K562 (cell line): Measurements from ENCODE around the gene RHNO1. TPM values are rescaled to one million over a fixed set of nuclear protein-coding genes. Genes with fewer than 3 reads are reported as not detected.

Experiments used
- ATAC-seq: fragments of 200-7000 bp; cut with Tn5 transposase; 3 replicates; pipeline ENCODE4 v1.9.1; 2020; ENCODE audit warnings: moderate library complexity
- BruUV-seq: library from RNA; stranded (reverse); fragments of 400-500 nt; replicated peaks from 2 replicates; lab custom pipeline; 2021; lab: Mats Ljungman, UMichigan
- CTCF ChIA-PET: fragments of 300-600 bp; formaldehyde crosslinking; extraction: SDS; loops from one replicate; lab custom pipeline; 2021; ENCODE audit warnings: low intra/inter-chr PET ratio; lab: Yijun Ruan, JAX
- POLR2A ChIA-PET: fragments of 300-600, 350-650 bp; sonication (Branson Sonifier 250); formaldehyde crosslinking; extraction: SDS; loops from one replicate; lab custom pipeline; 2021; ENCODE audit warnings: antibody characterized with exemption, inconsistent platforms; lab: Yijun Ruan, JAX
- DNase-seq, 4 experiments: peaks; one replicate each; pipeline versions ENCODE4 v3.0.0 to v3.0.0-alpha.2; 2011 to 2018; ENCODE audit warnings: low spot score in 3 of 4, mixed read lengths in 3 of 4; ENCODE audit errors: extremely low read depth in 1 of 4
- FAIRE-seq: peaks from 2 replicates; lab custom pipeline; 2011; peaks lifted over from hg19 to GRCh38; lab: Jason Lieb, UNC
- H2AFZ ChIP-seq: 2 replicates; pipeline ENCODE4 v1.6.0; 2011; ENCODE audit warnings: low read depth, low read length, control low read depth, inconsistent platforms
- H3K27ac ChIP-seq: fragments of 200-600 bp; 3 replicates; pipeline ENCODE4 v1.8.0; 2011; ENCODE audit warnings: low read depth, mild to moderate bottlenecking, control low read depth, inconsistent platforms, low read length, moderate library complexity, mixed read lengths; ENCODE audit errors: extremely low read depth
- H3K27me3 ChIP-seq, 2 experiments: fragments of 300-600 bp in 1 of 2; 2 replicates in 1 of 2; 3 replicates in 1 of 2; pipeline versions ENCODE4 v1.6.0 to v1.8.0; 2011; ENCODE audit warnings: inconsistent platforms in 2 of 2, low read length in 2 of 2, mild to moderate bottlenecking in 1 of 2, mixed read lengths in 1 of 2, moderate library complexity in 1 of 2; ENCODE audit not compliant: control insufficient read depth in 2 of 2, insufficient read depth in 2 of 2
- H3K36me3 ChIP-seq: fragments of 300-600 bp; 3 replicates; pipeline ENCODE4 v1.8.0; 2011; ENCODE audit warnings: mild to moderate bottlenecking, low read length, inconsistent platforms; ENCODE audit not compliant: control insufficient read depth, insufficient read depth
- H3K4me1 ChIP-seq, 2 experiments: fragments of 200-600 bp in 1 of 2; replicated peaks in 1 of 2; 2 replicates in 1 of 2; 3 replicates in 1 of 2; pipeline versions ENCODE4 v1.5.1 to v1.8.0; 2011; ENCODE audit warnings: inconsistent platforms in 2 of 2, low read length in 2 of 2, mild to moderate bottlenecking in 1 of 2, mixed read lengths in 1 of 2, moderate library complexity in 1 of 2; ENCODE audit not compliant: control insufficient read depth in 2 of 2, insufficient read depth in 2 of 2
- H3K4me2 ChIP-seq: 2 replicates; pipeline ENCODE4 v1.6.1; 2011; ENCODE audit warnings: low read length, control low read depth, inconsistent platforms, mixed read lengths; ENCODE audit not compliant: insufficient read depth
- H3K4me3 ChIP-seq: fragments of 200-600 bp; sonication (generic), shearing (Covaris generic); 2 replicates; pipeline ENCODE4 v1.5.1; 2016; ENCODE audit warnings: control low read depth, inconsistent platforms
- H3K79me2 ChIP-seq: fragments of 200-600 bp; 3 replicates; pipeline ENCODE4 v1.8.0; 2011; ENCODE audit warnings: low read length, inconsistent platforms; ENCODE audit not compliant: control insufficient read depth, insufficient read depth
- H3K9ac ChIP-seq, 2 experiments: 2 replicates each; pipeline versions ENCODE4 v1.6.0 to v1.6.1; 2011; ENCODE audit warnings: low read depth in 2 of 2, low read length in 2 of 2, control low read depth in 1 of 2, inconsistent platforms in 1 of 2, mild to moderate bottlenecking in 1 of 2, mixed read lengths in 1 of 2; ENCODE audit not compliant: insufficient read depth in 1 of 2
- H3K9me1 ChIP-seq: one replicate; pipeline ENCODE4 v1.6.0; 2011; ENCODE audit warnings: inconsistent platforms, mild to moderate bottlenecking, low read length, moderate library complexity; ENCODE audit not compliant: control insufficient read depth, insufficient read depth
- H3K9me3 ChIP-seq: replicated peaks from 2 replicates; pipeline ENCODE4 v1.5.1; 2011; ENCODE audit warnings: low read depth, low read length, inconsistent platforms; ENCODE audit not compliant: control insufficient read depth, insufficient read depth
- H4K20me1 ChIP-seq: replicated peaks from 2 replicates; pipeline ENCODE4 v1.6.1; 2011; ENCODE audit warnings: low read length, inconsistent platforms, mixed read lengths; ENCODE audit not compliant: control insufficient read depth, insufficient read depth
- BHLHE40 ChIP-seq: IDR thresholded peaks from 2 replicates; pipeline ENCODE4 v1.6.1; 2011; ENCODE audit warnings: low read length, improper control_type of control experiment
- BRCA1 ChIP-seq, 2 experiments: fragments of 450-650 bp in 1 of 2; sonication (generic) in 1 of 2; formaldehyde crosslinking in 1 of 2; IDR thresholded peaks; 2 replicates each; pipeline versions ENCODE4 v1.5.0 to v1.6.1; 2017 to 2020; ENCODE audit warnings: mild to moderate bottlenecking in 1 of 2, missing genetic modification reagents in 1 of 2
- HDAC3 ChIP-seq: fragments of 450-650 bp; IDR thresholded peaks from 2 replicates; pipeline ENCODE4 v1.6.1; 2018; ENCODE audit warnings: borderline replicate concordance, mild to moderate bottlenecking, moderate library complexity; ENCODE audit not compliant: partially characterized antibody
- MAFF ChIP-seq: IDR thresholded peaks from 2 replicates; pipeline ENCODE4 v1.6.1; 2012; ENCODE audit warnings: low read length, improper control_type of control experiment
- MLX ChIP-seq, 2 experiments: fragments of 450-650 bp in 1 of 2; sonication (generic) in 1 of 2; formaldehyde crosslinking; conservative IDR thresholded peaks; 2 replicates each; pipeline versions ENCODE4 v1.4.0 to v1.8.1; 2020 to 2022; ENCODE audit warnings: mild to moderate bottlenecking in 1 of 2, missing genetic modification reagents in 1 of 2
- NKRF ChIP-seq: fragments of 450-650 bp; IDR thresholded peaks from 2 replicates; pipeline ENCODE4 v1.6.1; 2016; ENCODE audit warnings: borderline replicate concordance
- PRDM10 ChIP-seq: fragments of 450-650 bp; IDR thresholded peaks from 2 replicates; pipeline ENCODE4 v1.6.1; 2018; ENCODE audit not compliant: partially characterized antibody
- RCOR1 ChIP-seq, 2 experiments: IDR thresholded peaks; 2 replicates each; pipeline ENCODE4 v1.6.1; 2012; ENCODE audit warnings: low read depth in 2 of 2, low read length in 2 of 2, borderline replicate concordance in 1 of 2, improper control_type of control experiment in 1 of 2
- SP1 ChIP-seq: sonication (generic); formaldehyde crosslinking; IDR thresholded peaks from 2 replicates; pipeline ENCODE4 v1.8.1; 2022; ENCODE audit warnings: mild to moderate bottlenecking, missing genetic modification reagents
- SUPT5H ChIP-seq: fragments of 450-650 bp; IDR thresholded peaks from 2 replicates; pipeline ENCODE4 v1.6.1; 2016
- TBP ChIP-seq: optimal IDR thresholded peaks from 2 replicates; pipeline ENCODE3; 2011; ENCODE audit warnings: low read depth, low read length, improper control_type of control experiment
- TCF7 ChIP-seq: sonication (generic); IDR thresholded peaks from 2 replicates; pipeline ENCODE4 v1.6.1; 2016; ENCODE audit warnings: antibody characterized with exemption, borderline replicate concordance
- ZNF174 ChIP-seq: fragments of 250-450 bp; sonication (Bioruptor Pico); IDR thresholded peaks from 2 replicates; pipeline ENCODE4 v1.4.0; 2020; ENCODE audit warnings: mild to moderate bottlenecking
- WGBS: fragments of 100-300 bp; shearing (Covaris generic); methylation state at CpG from one replicate; pipeline ENCODE4 v1.1.6; 2016; ENCODE audit warnings: low coverage, mixed read lengths; ENCODE audit not compliant: insufficient coverage; ENCODE audit errors: missing lambda C conversion rate; 5-methylcytosine and 5-hydroxymethylcytosine counted together
- in situ Hi-C: fragments of 300-500 bp; cut with MboI; formaldehyde crosslinking; loops from 4 replicates; pipeline ENCODE4 v1.15.0; 2018; ENCODE audit warnings: inconsistent platforms, mixed read lengths
- intact Hi-C: fragments of 100-400 bp; cut with micrococcal nuclease; formaldehyde crosslinking; loops from 2 replicates; pipeline ENCODE4 v1.14.2; 2022
- polyA plus RNA-seq, 8 experiments: library from polyadenylated mRNA; depleted of rRNA in 4 of 8; stranded (reverse) in 5 of 8; unstranded in 3 of 8; fragments of >200 nt; fragmentation: Nextera tagmentation in 2 of 8; fragmentation: Illumina TruSeq in 1 of 8; extraction: Ambion mirVana in 2 of 8; extraction: Trizol in 1 of 8; gene quantifications; 2 replicates each; pipeline versions ENCODE4 v1.2.1 to v1.2.3, GENCODE V29; 2011 to 2014; ENCODE audit warnings: inconsistent platforms in 1 of 8, missing spikeins in 1 of 8
- total RNA-seq, 7 experiments: library from RNA; depleted of rRNA in 6 of 7; stranded (reverse); fragments of >200 nt in 6 of 7; fragmentation: Illumina TruSeq in 2 of 7; extraction: Trizol in 2 of 7; gene quantifications; 2 replicates each; pipeline versions ENCODE4 v1.2.1 to v1.2.3, GENCODE V29; 2011 to 2021; ENCODE audit warnings: low replicate concordance in 1 of 7

The RHNO1 gene
- total and polyA plus RNA-seq, 9 of the 15 experiments (the other 6 are each of a cell fraction or from before 2014, with no cell fraction given), result 20.8 to 62.7 (median 28.8) TPM

GRCh38 chr12:2890001-2890387 lies 13.0 kb downstream of the RHNO1 start (continued):
- TF ChIP-seq BRCA1 (IDR thresholded peaks at IDR 0.05) (no peak), BRCA1 (CRISPR knock-in tag; IDR thresholded peaks at IDR 0.05) (no peak), HDAC3 (no peak), ZNF174 (CRISPR knock-in tag) (no peak), TCF7 (no peak)

DNA sequence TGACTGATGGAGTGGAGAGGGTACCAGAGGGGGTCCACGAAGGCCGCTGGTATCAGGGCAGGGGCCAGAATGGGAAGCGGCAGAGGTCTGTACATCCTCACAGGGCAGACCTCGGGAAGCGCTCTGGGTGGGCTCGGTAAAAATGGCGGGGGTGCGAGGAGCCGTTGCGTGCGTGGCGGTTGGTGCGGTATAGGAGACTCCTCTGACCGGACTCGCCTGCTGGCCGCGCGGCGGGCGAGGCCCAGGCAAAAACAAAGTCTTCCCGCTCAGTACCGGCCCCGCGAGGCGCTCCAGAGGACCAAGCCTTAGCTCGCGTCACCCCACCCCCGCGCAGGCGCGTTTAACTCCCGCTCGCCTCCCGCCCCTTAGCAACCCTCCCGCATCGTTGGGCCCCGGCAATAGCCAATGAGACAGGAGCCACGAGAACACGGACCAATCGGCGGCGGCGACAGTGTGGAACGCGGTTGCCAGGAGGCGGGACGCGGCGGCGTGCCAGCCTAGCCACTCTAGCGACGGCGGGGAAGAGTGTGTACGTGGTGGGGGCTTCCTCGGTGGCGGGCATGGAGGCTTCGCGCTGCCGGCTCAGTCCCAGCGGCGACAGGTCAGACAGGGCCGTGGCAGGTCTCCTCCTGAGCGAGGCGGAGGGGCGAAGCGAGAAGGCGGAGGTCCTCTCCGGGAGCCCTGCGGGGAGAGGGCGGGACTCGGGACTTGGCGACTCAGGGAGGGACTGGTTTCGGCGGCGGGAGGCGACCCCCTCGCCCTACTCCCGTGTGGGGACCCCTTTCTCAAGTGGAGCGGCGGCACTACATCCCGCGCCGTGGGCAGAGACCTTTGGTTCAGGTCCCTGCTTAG lies 13.6 kb downstream of the RHNO1 start, which contains the start of gene TULP3:
TULP3 (plus strand) TSS at position 504 of the 852 bp plus-strand sequence; CDS start at position 561, 57 bp downstream.
- peak within 1 kb of the TSS; percentile 67 for H3K4me3 ChIP-seq
- in situ Hi-C loops (no loop called here), intact Hi-C loops (no loop called here)
- ChIA-PET CTCF (no interaction called here), POLR2A (interaction anchor here (0.5 to 1.7 kb wide), 8 partner anchors 11 to 348 kb away, joined by 3 to 13 read pairs (median 4); partner anchors contain the start of genes FOXM1 and RHNO1)
- H3K9me3 ChIP-seq, result no peaks in the 10 kb centered on the region
- peak within 1 kb of the TSS; percentile 95 for H2AFZ ChIP-seq
- no peaks in the 10 kb centered on the region for H3K9me1 ChIP-seq
- peaks cover 8% of the 10 kb centered on the region for H3K79me2 ChIP-seq
- no peaks in the 10 kb centered on the region for H3K27me3 ChIP-seq
- ATAC-seq (peak; percentile 98), FAIRE-seq (peak; percentile 78), DNase-seq (peak; percentile 94 to 97 (median 96))
- WGBS, result 3% methylated on average over 27 of the region's 83 CpGs
- peak within 1 kb of the TSS; percentile 82 for H3K4me2 ChIP-seq
- H3K27ac ChIP-seq, result peak within 1 kb of the TSS; percentile 76
- no peaks in the 10 kb centered on the region for H4K20me1 ChIP-seq
- peaks cover 5 to 15% of the 10 kb centered on the region in 2 experiments; a peak in 3 of 5 replicates for H3K4me1 ChIP-seq
- H3K9ac ChIP-seq, result peak within 1 kb of the TSS; percentile 67 to 94
- H3K36me3 ChIP-seq, result peaks cover 28% of the 10 kb centered on the region; the same call in 2 of the 3 replicates
- BruUV-seq, result no TSS peak
- peak; percentile 59 for TF ChIP-seq SUPT5H
- TF ChIP-seq SP1 (CRISPR knock-in tag), result no peak
- peak; percentile 11 for TF ChIP-seq TBP
- TF ChIP-seq MAFF, result no peak
- TF ChIP-seq MLX (CRISPR knock-in tag; conservative IDR thresholded peaks at IDR 0.05), result no peak
- TF ChIP-seq RCOR1 (IDR thresholded peaks at IDR 0.05; ENCODE audit: borderline replicate concordance in 1 of 2, low read depth in 2 of 2, low read length in 2 of 2), result no peak
- TF ChIP-seq PRDM10, result peak; percentile 6
- TF ChIP-seq BHLHE40, result no peak
- TF ChIP-seq NKRF, result peak; percentile 81; the same call in 1 of the 2 replicates
